HUES64 (cell line): Measurements from ENCODE around the gene ZC3H13. TPM values are rescaled to one million over a fixed set of nuclear protein-coding genes. Genes with fewer than 3 reads are reported as not detected.

Experiments used
- H3K27ac ChIP-seq: 2 replicates; pipeline ENCODE4 v1.7.0; 2013; ENCODE audit warnings: low read depth, low read length, inconsistent platforms
- H3K27me3 ChIP-seq: 2 replicates; pipeline ENCODE4 v1.6.1; 2013; ENCODE audit warnings: mild to moderate bottlenecking, low read length; ENCODE audit not compliant: insufficient read depth
- H3K36me3 ChIP-seq: 2 replicates; pipeline ENCODE4 v1.6.1; 2013; ENCODE audit warnings: mild to moderate bottlenecking, low read length; ENCODE audit not compliant: insufficient read depth
- H3K4me1 ChIP-seq: 2 replicates; pipeline ENCODE4 v1.6.1; 2013; ENCODE audit warnings: mild to moderate bottlenecking, low read length, moderate library complexity; ENCODE audit not compliant: insufficient read depth
- H3K4me3 ChIP-seq: 2 replicates; pipeline ENCODE4 v1.5.1; 2013; ENCODE audit warnings: mild to moderate bottlenecking, low read length, moderate library complexity
- H3K9ac ChIP-seq: 2 replicates; pipeline ENCODE4 v1.6.1; 2013; ENCODE audit warnings: mild to moderate bottlenecking, low read depth, low read length
- H3K9me3 ChIP-seq: 2 replicates; pipeline ENCODE4 v1.6.1; 2013; ENCODE audit warnings: low read depth, low read length; ENCODE audit not compliant: insufficient read depth
- WGBS: fragments of 150-250, 120-280 bp; methylation state at CpG from one replicate; pipeline ENCODE4 v1.1.7; 2013; ENCODE audit warnings: missing lambda C conversion rate; 5-methylcytosine and 5-hydroxymethylcytosine counted together
- polyA plus RNA-seq, 2 experiments: library from polyadenylated mRNA; stranded (reverse); fragments of 50-300 nt; gene quantifications; one replicate each; pipeline ENCODE4 v1.2.3, GENCODE V29; 2013

ZC3H13 gene, protein sequence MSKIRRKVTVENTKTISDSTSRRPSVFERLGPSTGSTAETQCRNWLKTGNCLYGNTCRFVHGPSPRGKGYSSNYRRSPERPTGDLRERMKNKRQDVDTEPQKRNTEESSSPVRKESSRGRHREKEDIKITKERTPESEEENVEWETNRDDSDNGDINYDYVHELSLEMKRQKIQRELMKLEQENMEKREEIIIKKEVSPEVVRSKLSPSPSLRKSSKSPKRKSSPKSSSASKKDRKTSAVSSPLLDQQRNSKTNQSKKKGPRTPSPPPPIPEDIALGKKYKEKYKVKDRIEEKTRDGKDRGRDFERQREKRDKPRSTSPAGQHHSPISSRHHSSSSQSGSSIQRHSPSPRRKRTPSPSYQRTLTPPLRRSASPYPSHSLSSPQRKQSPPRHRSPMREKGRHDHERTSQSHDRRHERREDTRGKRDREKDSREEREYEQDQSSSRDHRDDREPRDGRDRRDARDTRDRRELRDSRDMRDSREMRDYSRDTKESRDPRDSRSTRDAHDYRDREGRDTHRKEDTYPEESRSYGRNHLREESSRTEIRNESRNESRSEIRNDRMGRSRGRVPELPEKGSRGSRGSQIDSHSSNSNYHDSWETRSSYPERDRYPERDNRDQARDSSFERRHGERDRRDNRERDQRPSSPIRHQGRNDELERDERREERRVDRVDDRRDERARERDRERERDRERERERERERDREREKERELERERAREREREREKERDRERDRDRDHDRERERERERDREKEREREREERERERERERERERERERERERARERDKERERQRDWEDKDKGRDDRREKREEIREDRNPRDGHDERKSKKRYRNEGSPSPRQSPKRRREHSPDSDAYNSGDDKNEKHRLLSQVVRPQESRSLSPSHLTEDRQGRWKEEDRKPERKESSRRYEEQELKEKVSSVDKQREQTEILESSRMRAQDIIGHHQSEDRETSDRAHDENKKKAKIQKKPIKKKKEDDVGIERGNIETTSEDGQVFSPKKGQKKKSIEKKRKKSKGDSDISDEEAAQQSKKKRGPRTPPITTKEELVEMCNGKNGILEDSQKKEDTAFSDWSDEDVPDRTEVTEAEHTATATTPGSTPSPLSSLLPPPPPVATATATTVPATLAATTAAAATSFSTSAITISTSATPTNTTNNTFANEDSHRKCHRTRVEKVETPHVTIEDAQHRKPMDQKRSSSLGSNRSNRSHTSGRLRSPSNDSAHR (N-terminal part only)
- 30.0 TPM for polyA plus RNA-seq (2013, experiment 1 of 2)
- 34.9 TPM for polyA plus RNA-seq (2013, experiment 2 of 2)

DNA sequence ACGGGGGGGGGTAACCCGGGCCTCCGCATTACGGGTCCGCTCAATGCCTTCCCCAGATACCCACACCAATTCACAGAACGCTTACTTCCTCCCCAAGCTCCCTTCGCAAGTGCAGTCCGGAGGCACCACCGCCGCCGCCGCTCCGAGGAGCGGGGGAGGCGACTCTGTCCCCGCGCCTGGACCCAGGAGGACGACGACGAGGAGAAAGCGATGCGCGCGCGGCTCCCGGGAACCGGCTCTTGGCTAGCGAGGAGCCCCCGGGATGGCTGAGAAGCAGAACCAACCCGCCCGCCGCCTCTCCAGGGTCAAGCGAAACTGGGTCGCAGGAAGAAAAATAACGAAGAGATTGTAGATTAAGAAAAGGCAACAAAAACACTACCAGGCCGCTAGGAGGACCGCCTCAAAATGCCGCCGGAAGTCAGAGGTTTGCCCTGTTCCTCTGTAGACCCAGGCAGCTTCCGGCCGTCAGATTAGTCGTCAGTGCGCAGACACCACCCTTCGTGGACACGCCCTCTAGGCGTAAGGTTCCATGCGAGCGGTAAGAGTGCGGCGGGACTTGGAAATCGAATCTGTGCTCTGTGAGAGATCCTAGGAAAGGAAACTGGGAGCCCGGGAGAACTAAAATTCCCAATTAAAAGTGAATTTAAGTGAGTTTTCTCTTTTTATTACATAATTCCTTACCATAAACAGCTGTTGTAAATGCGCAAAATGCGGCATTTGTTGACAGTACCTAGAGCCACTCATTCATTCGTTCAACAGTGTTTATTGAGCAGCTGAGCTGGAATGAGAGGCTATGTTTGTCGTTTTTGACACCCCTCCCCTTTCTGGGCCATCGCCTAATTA, at the start of gene ZC3H13:
ZC3H13 (minus strand) TSS at position 428 of the 843 bp plus-strand sequence. CDS start 7,239 bp downstream, outside the sequence.
- H3K36me3 ChIP-seq, result no peaks in the 10 kb centered on the region
- under 1% methylated on average over 57 of the region's 57 CpGs for WGBS
- no peaks in the 10 kb centered on the region for H3K9me3 ChIP-seq
- H3K9ac ChIP-seq, result peak within 1 kb of the TSS; percentile 92
- H3K27me3 ChIP-seq, result peaks cover 5% of the 10 kb centered on the region; the same call in 1 of the 2 replicates
- H3K4me1 ChIP-seq, result no peaks in the 10 kb centered on the region; the same call in 1 of the 2 replicates
- H3K4me3 ChIP-seq, result peak within 1 kb of the TSS; percentile 90
- peak within 1 kb of the TSS; percentile 90 for H3K27ac ChIP-seq

DNA sequence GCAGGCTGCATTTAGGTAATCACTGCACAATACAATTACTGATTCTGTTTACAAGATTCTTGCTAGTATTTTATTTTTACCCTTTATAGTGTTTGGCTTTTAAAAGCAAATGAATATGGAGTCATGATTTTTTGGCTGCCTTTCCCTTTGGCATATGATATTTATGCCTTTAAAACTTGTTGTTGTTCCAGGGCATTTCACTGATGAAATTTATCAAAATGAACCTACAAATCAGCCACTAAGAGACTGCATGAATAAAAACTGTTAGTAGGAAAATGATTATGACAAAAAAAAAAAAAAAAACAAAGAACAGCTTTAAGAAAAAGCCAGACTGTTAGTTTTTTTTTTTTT, 49.7 kb upstream of the ZC3H13 start:
- Histone ChIP-seq H3K36me3 (no peaks in the 10 kb centered on the region), H3K4me1 (peaks cover 4% of the 10 kb centered on the region; the same call in 1 of the 2 replicates), H3K4me3 (no peak overlapping the region), H3K9ac (no peak overlapping the region), H3K27ac (no peak overlapping the region), H3K27me3 (no peaks in the 10 kb centered on the region), H3K9me3 (no peaks in the 10 kb centered on the region)

- Histone ChIP-seq H3K9me3 (no peaks in the 10 kb centered on the region), H3K27ac (no peak overlapping the region), H3K36me3 (no peaks in the 10 kb centered on the region), H3K27me3 (no peaks in the 10 kb centered on the region), H3K4me3 (no peak overlapping the region), H3K4me1 (0 out of 2 replicates have a peak, but pooled peaks cover under 1% of the 10 kb centered on the region), H3K9ac (no peak overlapping the region)
- 90% methylated on average over 7 of the region's 8 CpGs for WGBS
These were observed 49.1 kb upstream of the ZC3H13 start for GRCh38 chr13:46101484-46102254.

DNA sequence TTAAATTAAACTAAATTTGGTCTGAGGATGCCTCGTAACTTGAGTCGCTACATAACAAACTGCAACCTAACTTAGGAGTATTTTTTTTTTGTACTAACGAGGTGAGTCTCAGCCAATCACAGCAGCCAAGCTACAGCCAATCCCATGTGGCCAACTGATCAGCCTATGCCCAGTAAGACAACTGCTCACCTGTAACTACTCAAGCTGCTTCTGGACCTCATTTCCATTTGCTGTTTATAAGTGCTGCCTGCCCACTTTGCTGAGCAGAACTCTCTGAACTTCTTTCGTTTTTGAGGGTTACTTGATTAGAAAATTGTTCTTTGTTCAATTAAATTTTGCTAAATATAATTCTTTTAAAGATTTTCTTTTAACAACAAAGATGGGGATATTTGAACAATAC, 48.5 kb upstream of the ZC3H13 start:
- Histone ChIP-seq H3K4me3 (no peak overlapping the region), H3K9me3 (no peaks in the 10 kb centered on the region), H3K36me3 (no peaks in the 10 kb centered on the region), H3K9ac (no peak overlapping the region), H3K4me1 (no peaks in the 10 kb centered on the region), H3K27ac (no peak overlapping the region), H3K27me3 (no peaks in the 10 kb centered on the region)
- WGBS, result 95% methylated on average over 1 of the region's 4 CpGs

- H3K9me3 ChIP-seq, result no peaks in the 10 kb centered on the region
- H3K9ac ChIP-seq, result no peak overlapping the region
- H3K36me3 ChIP-seq, result no peaks in the 10 kb centered on the region
- H3K4me1 ChIP-seq, result no peaks in the 10 kb centered on the region
- no CpG with 5 or more reads among the region's 1 CpG for WGBS
- no peak overlapping the region for H3K27ac ChIP-seq
- no peak overlapping the region for H3K4me3 ChIP-seq
- no peaks in the 10 kb centered on the region for H3K27me3 ChIP-seq
These were observed 47.8 kb upstream of the ZC3H13 start for GRCh38 chr13:46100191-46100815.

DNA sequence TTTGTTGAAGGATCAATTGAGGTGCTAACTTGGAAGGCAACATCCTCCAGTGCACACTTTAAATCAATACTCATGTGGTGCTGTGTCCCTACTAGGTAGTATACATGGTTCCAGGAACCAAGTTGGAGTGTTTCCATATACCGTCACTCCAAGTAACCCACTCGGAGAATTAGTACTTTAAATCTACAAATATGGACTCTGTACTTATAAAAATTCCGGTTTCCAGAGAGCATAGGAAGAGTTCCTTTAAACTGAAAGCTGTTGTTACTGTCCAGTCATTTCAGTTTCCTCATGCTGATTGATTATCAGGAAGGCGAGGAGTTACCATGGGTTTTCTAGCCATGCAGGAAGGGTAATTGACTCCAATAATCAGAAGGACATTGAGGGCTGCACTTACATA, 45.1 kb upstream of the ZC3H13 start:
- Histone ChIP-seq H3K4me3 (no peak overlapping the region), H3K9me3 (no peaks in the 10 kb centered on the region), H3K9ac (no peak overlapping the region), H3K27me3 (no peaks in the 10 kb centered on the region), H3K27ac (no peak overlapping the region), H3K36me3 (no peaks in the 10 kb centered on the region), H3K4me1 (no peaks in the 10 kb centered on the region)
- WGBS, result 95% methylated on average over 4 of the region's 4 CpGs

GRCh38 chr13:46097015-46097414, 44.5 kb upstream of the ZC3H13 start:
- no peaks in the 10 kb centered on the region for H3K9me3 ChIP-seq
- WGBS, result 90% methylated on average over 3 of the region's 3 CpGs
- H3K4me1 ChIP-seq, result no peaks in the 10 kb centered on the region

DNA sequence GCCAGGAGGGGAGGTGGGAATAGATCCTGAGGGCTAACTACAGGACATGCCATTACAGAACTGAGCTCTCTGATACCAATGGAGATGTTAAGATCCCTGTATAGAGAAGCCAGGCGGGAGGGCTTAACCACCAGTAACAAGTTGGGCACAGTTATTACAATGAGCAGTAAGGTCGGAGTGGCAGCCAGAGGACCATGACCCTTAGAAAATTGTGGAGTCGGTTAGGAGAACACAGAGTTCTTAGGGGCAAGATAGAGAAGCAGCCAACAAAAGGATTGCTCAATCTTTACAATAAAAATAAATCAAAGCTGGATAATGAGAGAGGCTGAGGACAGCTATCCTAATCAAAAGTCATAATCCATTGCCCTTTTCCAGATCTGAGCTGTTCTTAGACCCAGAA, 41.9 kb upstream of the ZC3H13 start:
- 95% methylated on average over 3 of the region's 3 CpGs for WGBS
- Histone ChIP-seq H3K36me3 (no peaks in the 10 kb centered on the region), H3K27me3 (no peaks in the 10 kb centered on the region), H3K4me1 (no peaks in the 10 kb centered on the region), H3K27ac (no peak overlapping the region), H3K9ac (no peak overlapping the region), H3K9me3 (no peaks in the 10 kb centered on the region), H3K4me3 (no peak overlapping the region)

More at GRCh38 chr13:46097015-46097414, 44.5 kb upstream of the ZC3H13 start:
- no peaks in the 10 kb centered on the region for H3K36me3 ChIP-seq
- H3K9ac ChIP-seq, result no peak overlapping the region
- no peak overlapping the region for H3K4me3 ChIP-seq
- no peaks in the 10 kb centered on the region for H3K27me3 ChIP-seq
- H3K27ac ChIP-seq, result no peak overlapping the region

- WGBS, result 82% methylated on average over 4 of the region's 5 CpGs
- Histone ChIP-seq H3K4me3 (no peak overlapping the region), H3K9ac (no peak overlapping the region), H3K9me3 (no peaks in the 10 kb centered on the region), H3K27me3 (no peaks in the 10 kb centered on the region), H3K27ac (no peak overlapping the region), H3K36me3 (no peaks in the 10 kb centered on the region), H3K4me1 (no peaks in the 10 kb centered on the region)
These were observed 36.4 kb upstream of the ZC3H13 start for GRCh38 chr13:46088821-46089562.
